Caco-2 (cell line): ENCODE results near the gene SLC38A6. TPM values are rescaled to one million over a fixed set of nuclear protein-coding genes. Genes with fewer than 3 reads are reported as not detected.

Experiments
- BruUV-seq: library from RNA; stranded (reverse); fragments of 400-500 nt; replicated peaks from 2 replicates; lab custom pipeline; 2021; lab: Mats Ljungman, UMichigan
- CTCF ChIA-PET: fragments of 300-600 bp; sonication (Branson Sonifier 250); formaldehyde crosslinking; loops from one replicate; lab custom pipeline; 2022; ENCODE audit warnings: antibody characterized with exemption; lab: Charles Lee
- POLR2A ChIA-PET: fragments of 300-600 bp; sonication (Branson Sonifier 250); formaldehyde crosslinking; loops from one replicate; lab custom pipeline; 2022; ENCODE audit warnings: antibody characterized with exemption; lab: Charles Lee
- DNase-seq, 2 experiments: peaks; one replicate each; pipeline versions ENCODE4 v3.0.0 to v3.0.0-alpha.2; 2020 to 2022
- H3K27me3 ChIP-seq: replicated peaks from 2 replicates; pipeline ENCODE4 v1.6.0; 2011; ENCODE audit warnings: low read length; ENCODE audit not compliant: control insufficient read depth, insufficient read depth
- H3K36me3 ChIP-seq: 2 replicates; pipeline ENCODE4 v1.5.1; 2011; ENCODE audit warnings: low read length; ENCODE audit not compliant: control insufficient read depth, insufficient read depth
- H3K4me1 ChIP-seq: fragments of 250-450 bp; sonication (Bioruptor Pico); 2 replicates; pipeline ENCODE4 v1.5.1; 2020; ENCODE audit warnings: mild to moderate bottlenecking
- H3K4me3 ChIP-seq: 2 replicates; pipeline ENCODE4 v1.5.1; 2011; ENCODE audit warnings: low read depth, mild to moderate bottlenecking, control low read depth, low read length
- H3K9me3 ChIP-seq: fragments of 250-450 bp; sonication (Bioruptor Pico); 2 replicates; pipeline ENCODE4 v1.5.1; 2020; ENCODE audit warnings: mild to moderate bottlenecking, moderate library complexity
- H3K27ac Mint-ChIP-seq: one replicate; pipeline ENCODE4 v1.8.0; 2022; ENCODE audit warnings: mixed read lengths; ENCODE audit not compliant: unreplicated experiment
- H3K27me3 Mint-ChIP-seq: one replicate; pipeline ENCODE4 v1.8.0; 2022; ENCODE audit warnings: mixed read lengths; ENCODE audit not compliant: insufficient read depth, unreplicated experiment
- H3K36me3 Mint-ChIP-seq: one replicate; pipeline ENCODE4 v1.8.0; 2022; ENCODE audit warnings: mild to moderate bottlenecking, mixed read lengths; ENCODE audit not compliant: insufficient read depth, unreplicated experiment
- H3K4me1 Mint-ChIP-seq: one replicate; pipeline ENCODE4 v1.8.0; 2022; ENCODE audit warnings: low read depth, mixed read lengths; ENCODE audit not compliant: unreplicated experiment
- H3K4me3 Mint-ChIP-seq: one replicate; pipeline ENCODE4 v1.8.0; 2022; ENCODE audit warnings: mild to moderate bottlenecking, moderate library complexity, mixed read lengths; ENCODE audit not compliant: unreplicated experiment
- H3K9me3 Mint-ChIP-seq: one replicate; pipeline ENCODE4 v1.8.0; 2022; ENCODE audit warnings: mixed read lengths; ENCODE audit not compliant: unreplicated experiment
- CTCF ChIP-seq, 2 experiments: fragments of 200-600 bp in 1 of 2; IDR thresholded peaks; 1 replicate in 1 of 2; 2 replicates in 1 of 2; pipeline versions ENCODE4 v1.5.1 to v1.8.0; 2011 to 2022; ENCODE audit warnings: antibody characterized with exemption in 1 of 2, control low read depth in 1 of 2, inconsistent platforms in 1 of 2, low read depth in 1 of 2, low read length in 1 of 2, mild to moderate bottlenecking in 1 of 2, moderate library complexity in 1 of 2; ENCODE audit not compliant: insufficient read depth in 1 of 2, severe bottlenecking in 1 of 2, unreplicated experiment in 1 of 2
- intact Hi-C: fragments of 100-400 bp; cut with micrococcal nuclease; formaldehyde crosslinking; loops from one replicate; pipeline ENCODE4 v1.10.0; 2022; ENCODE audit not compliant: unreplicated experiment
- total RNA-seq: library from RNA; stranded (reverse); gene quantifications from 2 replicates; pipeline ENCODE4 v1.2.3, GENCODE V29; 2022

The SLC38A6 gene
- total RNA-seq, 1 experiment from 2014 or later, result 11.5 TPM

GRCh38 chr14:60935319-60935718 is 45.7 kb upstream of the SLC38A6 start:
- H3K4me3 Mint-ChIP-seq, result no peak overlapping the region
- Histone ChIP-seq H3K4me1 (no peaks in the 10 kb centered on the region), H3K4me3 (no peak overlapping the region), H3K27me3 (no peaks in the 10 kb centered on the region), H3K36me3 (no peaks in the 10 kb centered on the region), H3K9me3 (no peaks in the 10 kb centered on the region)
- no peak for TF ChIP-seq CTCF (IDR thresholded peaks at IDR 0.05; ENCODE audit: insufficient read depth in 1 of 2, low read depth in 1 of 2, low read length in 1 of 2, severe bottlenecking in 1 of 2, unreplicated experiment in 1 of 2)
- DNase-seq, result no peak
- POLR2A ChIA-PET, result no interaction called here
- no TSS peak for BruUV-seq
- H3K27me3 Mint-ChIP-seq, result no peaks in the 10 kb centered on the region
- no peaks in the 10 kb centered on the region for H3K36me3 Mint-ChIP-seq
- CTCF ChIA-PET, result no interaction called here
- intact Hi-C loops, result no loop called here
- H3K4me1 Mint-ChIP-seq, result peaks cover 7% of the 10 kb centered on the region
- H3K27ac Mint-ChIP-seq, result no peak overlapping the region
- no peaks in the 10 kb centered on the region for H3K9me3 Mint-ChIP-seq

DNA sequence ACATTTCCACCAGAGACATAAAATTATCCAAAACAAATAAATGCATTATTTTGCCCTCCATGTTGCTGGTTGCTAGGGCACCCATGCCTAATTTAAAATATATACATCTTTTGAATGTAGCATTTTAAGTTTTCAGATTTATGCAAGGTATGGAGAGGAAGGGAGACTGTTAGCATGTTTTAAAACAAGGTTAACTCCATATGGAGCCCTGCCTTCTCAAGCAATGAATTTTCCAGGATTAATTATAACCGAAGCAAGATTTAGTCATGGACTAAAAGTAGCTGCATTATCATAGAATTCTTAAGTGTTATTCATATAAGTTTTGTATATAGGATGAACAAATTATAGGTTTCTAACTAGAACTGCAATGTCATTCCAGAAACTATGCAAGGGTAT is 37.4 kb upstream of the SLC38A6 start:
- Mint-ChIP-seq H3K27ac (no peak overlapping the region), H3K9me3 (no peaks in the 10 kb centered on the region), H3K4me3 (no peak overlapping the region), H3K36me3 (no peaks in the 10 kb centered on the region), H3K27me3 (no peaks in the 10 kb centered on the region), H3K4me1 (no peaks in the 10 kb centered on the region)
- no peak for TF ChIP-seq CTCF (IDR thresholded peaks at IDR 0.05; ENCODE audit: insufficient read depth in 1 of 2, low read depth in 1 of 2, low read length in 1 of 2, severe bottlenecking in 1 of 2, unreplicated experiment in 1 of 2)
- H3K4me3 ChIP-seq, result no peak overlapping the region
- ChIA-PET POLR2A (no interaction called here), CTCF (no interaction called here)
- intact Hi-C loops, result no loop called here
- no peak for DNase-seq
- no TSS peak for BruUV-seq
- no peaks in the 10 kb centered on the region for H3K36me3 ChIP-seq
- H3K9me3 ChIP-seq, result no peaks in the 10 kb centered on the region
- no peaks in the 10 kb centered on the region for H3K4me1 ChIP-seq
- H3K27me3 ChIP-seq, result no peaks in the 10 kb centered on the region

- Histone ChIP-seq H3K36me3 (no peaks in the 10 kb centered on the region), H3K27me3 (no peaks in the 10 kb centered on the region), H3K4me3 (no peak overlapping the region), H3K9me3 (no peaks in the 10 kb centered on the region), H3K4me1 (no peaks in the 10 kb centered on the region)
- no peaks in the 10 kb centered on the region for H3K36me3 Mint-ChIP-seq
- H3K27ac Mint-ChIP-seq, result no peak overlapping the region
- TF ChIP-seq CTCF (IDR thresholded peaks at IDR 0.05; ENCODE audit: insufficient read depth in 1 of 2, low read depth in 1 of 2, low read length in 1 of 2, severe bottlenecking in 1 of 2, unreplicated experiment in 1 of 2), result no peak
- DNase-seq, result no peak
- POLR2A ChIA-PET, result no interaction called here
- no peaks in the 10 kb centered on the region for H3K27me3 Mint-ChIP-seq
- BruUV-seq, result no TSS peak
- CTCF ChIA-PET, result no interaction called here
- H3K9me3 Mint-ChIP-seq, result no peaks in the 10 kb centered on the region
- no peaks in the 10 kb centered on the region for H3K4me1 Mint-ChIP-seq
- intact Hi-C loops, result no loop called here
- no peak overlapping the region for H3K4me3 Mint-ChIP-seq
Observed at GRCh38 chr14:60944204-60944603, 36.8 kb upstream of the SLC38A6 start.
